Kidney capillary endothelial cell (primary cell): Measurements from ENCODE around the gene ANKRD30A.
"Not testable (repeated sequence)": the region's sequence is repeated elsewhere in the genome, so short reads cannot be mapped to it uniquely, and the experiment has no call there.

Source experiments
- DNase-seq: peaks from one replicate; pipeline ENCODE4 v3.0.0-alpha.2; 2018; ENCODE audit warnings: low spot score

ANKRD30A gene, protein sequence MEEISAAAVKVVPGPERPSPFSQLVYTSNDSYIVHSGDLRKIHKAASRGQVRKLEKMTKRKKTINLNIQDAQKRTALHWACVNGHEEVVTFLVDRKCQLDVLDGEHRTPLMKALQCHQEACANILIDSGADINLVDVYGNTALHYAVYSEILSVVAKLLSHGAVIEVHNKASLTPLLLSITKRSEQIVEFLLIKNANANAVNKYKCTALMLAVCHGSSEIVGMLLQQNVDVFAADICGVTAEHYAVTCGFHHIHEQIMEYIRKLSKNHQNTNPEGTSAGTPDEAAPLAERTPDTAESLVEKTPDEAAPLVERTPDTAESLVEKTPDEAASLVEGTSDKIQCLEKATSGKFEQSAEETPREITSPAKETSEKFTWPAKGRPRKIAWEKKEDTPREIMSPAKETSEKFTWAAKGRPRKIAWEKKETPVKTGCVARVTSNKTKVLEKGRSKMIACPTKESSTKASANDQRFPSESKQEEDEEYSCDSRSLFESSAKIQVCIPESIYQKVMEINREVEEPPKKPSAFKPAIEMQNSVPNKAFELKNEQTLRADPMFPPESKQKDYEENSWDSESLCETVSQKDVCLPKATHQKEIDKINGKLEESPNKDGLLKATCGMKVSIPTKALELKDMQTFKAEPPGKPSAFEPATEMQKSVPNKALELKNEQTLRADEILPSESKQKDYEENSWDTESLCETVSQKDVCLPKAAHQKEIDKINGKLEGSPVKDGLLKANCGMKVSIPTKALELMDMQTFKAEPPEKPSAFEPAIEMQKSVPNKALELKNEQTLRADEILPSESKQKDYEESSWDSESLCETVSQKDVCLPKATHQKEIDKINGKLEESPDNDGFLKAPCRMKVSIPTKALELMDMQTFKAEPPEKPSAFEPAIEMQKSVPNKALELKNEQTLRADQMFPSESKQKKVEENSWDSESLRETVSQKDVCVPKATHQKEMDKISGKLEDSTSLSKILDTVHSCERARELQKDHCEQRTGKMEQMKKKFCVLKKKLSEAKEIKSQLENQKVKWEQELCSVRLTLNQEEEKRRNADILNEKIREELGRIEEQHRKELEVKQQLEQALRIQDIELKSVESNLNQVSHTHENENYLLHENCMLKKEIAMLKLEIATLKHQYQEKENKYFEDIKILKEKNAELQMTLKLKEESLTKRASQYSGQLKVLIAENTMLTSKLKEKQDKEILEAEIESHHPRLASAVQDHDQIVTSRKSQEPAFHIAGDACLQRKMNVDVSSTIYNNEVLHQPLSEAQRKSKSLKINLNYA (N-terminal part only)

GRCh38 chr10:37125191-37125732 lies at the start of gene ANKRD30A:
ANKRD30A (plus strand) TSS chr10:37125598; CDS start chr10:37125788, 190 bp downstream.
- no peak for DNase-seq

DNA sequence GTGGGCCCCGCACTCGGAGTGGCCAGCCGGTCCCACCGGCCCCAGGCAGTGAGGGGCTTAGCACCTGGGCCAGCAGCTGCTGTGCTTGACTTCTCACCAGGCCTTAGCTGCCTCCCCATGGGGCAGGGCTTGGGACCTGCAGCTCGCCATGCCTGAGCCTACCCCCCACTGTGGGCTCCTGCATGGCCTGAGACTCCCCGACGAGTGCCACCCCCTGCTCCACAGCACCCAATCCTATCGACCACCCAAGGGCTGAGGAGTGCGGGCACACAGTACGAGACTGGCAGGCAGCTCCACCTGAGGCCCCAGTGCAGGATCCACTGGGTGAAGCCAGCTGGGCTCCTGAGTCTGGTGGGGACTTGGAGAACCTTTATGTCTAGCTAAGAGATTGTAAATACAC lies 49.3 kb upstream of the ANKRD30A start:
- DNase-seq = not testable (repeated sequence)

DNA sequence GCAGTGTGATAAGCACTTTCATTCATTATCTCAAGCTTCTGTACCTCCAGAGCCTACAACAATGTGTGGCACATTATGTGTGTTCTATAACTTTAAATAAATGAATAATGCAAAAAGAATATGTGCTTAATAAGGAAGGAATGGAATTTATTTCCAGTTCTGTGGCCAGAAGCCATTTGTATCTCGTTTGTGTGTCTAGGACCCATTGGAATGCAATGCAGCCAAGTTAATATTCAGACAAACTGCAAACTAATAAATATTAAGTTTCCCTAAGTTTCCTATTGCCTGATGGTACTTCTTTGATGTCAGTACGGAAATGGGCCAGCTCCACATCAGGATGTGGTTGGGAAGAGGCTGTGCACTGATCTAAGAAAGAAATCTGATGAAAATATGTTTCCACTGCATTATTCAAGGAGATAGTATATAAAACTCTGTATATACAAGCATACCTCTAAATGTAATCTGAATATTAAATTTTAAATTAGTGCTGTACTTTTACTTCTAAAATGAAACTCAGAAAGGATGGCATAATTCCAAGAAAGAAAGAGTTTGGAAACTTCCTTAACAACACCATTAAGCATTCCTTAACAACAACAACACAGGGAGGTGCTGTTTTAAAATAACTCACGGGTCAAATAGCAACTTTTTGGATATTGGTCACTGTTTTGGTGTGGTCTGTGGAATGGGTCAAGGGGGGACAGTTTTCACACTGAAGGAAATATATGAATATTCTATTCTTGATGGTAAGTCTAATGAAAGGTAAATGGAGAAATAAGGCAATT lies 29.4 kb upstream of the ANKRD30A start:
- DNase-seq = no peak

DNA sequence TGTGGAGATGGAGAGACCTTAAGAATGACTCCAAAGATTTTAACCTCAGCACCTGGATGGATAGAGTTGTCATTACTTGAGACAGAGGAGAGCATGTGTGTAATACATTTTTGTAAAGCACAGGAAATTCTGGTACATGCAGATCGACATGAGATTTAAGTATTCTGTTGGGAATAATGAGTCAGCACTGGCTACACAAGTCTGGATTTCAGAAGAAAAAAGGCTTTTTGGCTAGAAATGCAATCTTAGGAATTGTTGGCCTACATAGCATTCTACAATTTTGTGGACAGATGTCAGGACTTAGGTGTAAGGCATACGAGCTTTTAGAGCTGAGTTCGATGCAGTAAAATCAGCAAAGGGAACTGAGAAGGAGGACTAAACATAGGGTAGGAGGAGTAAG lies 24.1 kb upstream of the ANKRD30A start:
- no peak for DNase-seq

DNA sequence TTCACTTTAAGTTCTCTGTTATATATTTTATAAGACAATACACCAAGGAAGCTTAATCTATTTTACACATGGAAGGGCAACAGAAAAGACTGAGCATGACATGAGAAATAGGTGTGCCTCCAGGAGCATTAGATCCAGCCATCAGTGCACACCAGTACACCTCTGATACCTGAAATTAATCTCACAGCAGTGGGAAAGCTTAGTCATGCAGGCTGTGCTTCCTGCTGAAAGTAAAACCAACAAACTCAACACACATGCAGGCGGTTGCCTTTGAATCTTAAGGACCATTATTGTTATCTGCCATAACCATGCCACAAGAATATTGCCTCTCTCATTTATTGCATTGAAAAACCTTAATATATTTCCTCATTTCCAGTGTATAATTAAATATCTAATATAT lies 16.4 kb upstream of the ANKRD30A start:
- no peak for DNase-seq

GRCh38 chr10:37124532-37124931 lies 866 bp upstream of the ANKRD30A start:
- DNase-seq = no peak

DNA sequence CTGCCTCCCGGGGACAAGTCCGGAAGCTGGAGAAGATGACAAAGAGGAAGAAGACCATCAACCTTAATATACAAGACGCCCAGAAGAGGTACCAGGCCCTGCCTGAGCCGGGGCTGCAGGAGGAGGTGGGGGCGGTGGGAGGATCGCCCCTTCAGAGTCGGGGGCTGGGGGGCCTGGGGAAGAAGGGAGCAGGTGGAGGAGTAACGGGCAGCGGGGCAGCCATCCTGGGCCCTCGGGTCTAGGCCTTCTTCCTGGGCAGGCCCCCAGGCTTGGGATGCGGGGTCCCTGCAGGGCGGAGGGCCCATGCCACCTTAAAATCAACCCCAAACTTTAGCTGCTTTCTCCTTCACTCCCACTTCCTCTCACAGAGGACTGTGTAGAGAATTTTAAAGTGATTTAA lies 523 bp downstream of the ANKRD30A start:
- DNase-seq = no peak

DNA sequence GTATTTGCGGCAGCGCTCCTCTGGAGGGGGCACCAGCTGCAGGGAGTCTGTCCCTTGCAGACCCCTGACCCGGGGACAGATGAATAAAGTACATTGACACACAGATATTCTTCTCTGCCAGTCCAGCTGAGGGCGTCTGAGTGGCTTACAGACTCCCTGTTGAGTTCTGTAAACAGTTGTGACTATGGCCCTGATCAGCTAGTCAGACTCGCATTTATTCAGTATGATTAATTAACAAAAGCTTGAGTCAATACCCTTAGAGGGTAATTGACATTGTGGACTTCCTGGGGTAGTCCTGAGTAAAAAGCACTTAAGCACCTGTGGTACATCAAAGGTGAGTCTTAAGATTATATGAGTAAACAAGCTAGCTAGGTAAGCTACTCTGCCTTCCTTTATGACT lies 21.0 kb downstream of the ANKRD30A start:
- no peak for DNase-seq

DNA sequence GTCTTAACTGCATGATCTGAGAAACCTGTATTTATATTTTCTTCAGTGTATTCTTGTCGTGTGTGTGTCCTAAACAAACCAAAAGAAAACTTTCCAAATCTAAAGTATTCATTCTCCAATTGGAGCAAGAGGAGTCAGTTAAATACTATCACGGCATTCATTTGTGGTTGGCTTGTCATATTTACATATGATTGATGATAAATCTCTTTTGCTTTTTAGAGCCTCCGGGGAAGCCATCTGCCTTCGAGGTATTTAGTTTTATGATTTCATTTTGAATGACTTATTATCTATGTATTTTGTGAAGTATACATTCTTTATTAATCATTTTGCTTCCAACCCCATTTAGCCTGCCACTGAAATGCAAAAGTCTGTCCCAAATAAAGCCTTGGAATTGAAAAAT lies 37.0 kb downstream of the ANKRD30A start:
- DNase-seq = not testable (repeated sequence)

DNA sequence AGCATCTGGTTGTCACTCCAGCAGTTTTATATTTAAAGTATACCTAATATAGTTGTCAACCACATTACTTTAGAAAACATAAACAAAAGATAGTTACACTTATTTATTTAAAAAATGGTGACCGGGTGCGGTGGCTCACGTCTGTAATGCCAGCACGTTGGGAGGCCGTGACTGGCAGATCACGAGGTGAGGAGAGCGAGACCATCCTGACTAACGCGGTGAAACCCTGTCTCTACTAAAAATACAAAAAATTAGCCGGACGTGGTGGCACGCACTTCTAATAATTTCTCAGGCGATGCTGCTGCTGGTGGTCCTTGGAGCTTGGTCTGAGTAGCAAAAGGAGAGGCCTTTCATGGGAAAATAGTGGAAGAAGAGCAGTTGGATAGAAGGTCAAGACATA lies 46.5 kb downstream of the ANKRD30A start:
- DNase-seq = not testable (repeated sequence)

DNA sequence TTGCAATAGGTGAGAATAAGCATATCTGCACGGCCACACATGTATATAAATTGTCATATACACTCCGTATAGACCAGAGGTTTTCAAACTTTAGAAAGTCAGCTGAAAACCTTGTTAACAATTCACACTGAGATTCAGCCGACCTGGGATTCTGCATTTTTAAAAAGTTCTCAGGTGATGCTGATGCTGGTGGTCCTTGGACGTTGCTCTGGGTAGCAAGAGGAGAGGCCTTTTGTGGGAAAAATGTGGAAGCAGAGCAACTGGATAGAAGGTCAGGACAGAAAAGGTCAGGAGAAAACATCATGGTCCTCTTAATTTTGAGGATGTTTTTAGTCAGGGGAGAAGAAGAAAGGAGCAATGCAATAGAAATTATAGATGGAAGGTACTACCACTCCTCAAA lies 52.9 kb downstream of the ANKRD30A start:
- DNase-seq = not testable (repeated sequence)

GRCh38 chr10:37182719-37183118 lies 57.3 kb downstream of the ANKRD30A start:
- not testable (repeated sequence) for DNase-seq

DNA sequence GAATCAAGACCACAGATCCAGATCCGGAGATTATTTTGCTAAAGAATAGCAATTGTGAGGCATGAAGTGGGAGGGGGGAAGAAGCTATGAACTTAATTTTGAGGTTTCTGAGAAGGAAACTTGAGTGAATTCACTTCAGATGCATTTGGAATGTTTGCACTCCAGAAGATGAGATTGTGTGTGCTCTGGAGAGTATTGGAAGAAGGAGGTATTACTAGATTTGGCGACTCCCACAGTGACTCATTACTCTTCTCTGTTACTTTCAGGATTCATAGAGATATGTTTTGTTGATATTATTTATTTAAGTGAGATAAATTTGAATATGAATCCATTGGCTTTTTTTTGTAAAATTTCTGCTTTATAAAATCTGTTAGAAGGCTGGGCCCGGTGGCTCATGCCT lies 80.7 kb downstream of the ANKRD30A start:
- DNase-seq = no peak

- no peak for DNase-seq
These were observed 95.5 kb downstream of the ANKRD30A start for GRCh38 chr10:37220866-37221265.

GRCh38 chr10:37222046-37222445 lies 96.6 kb downstream of the ANKRD30A start:
- no peak for DNase-seq

GRCh38 chr10:37225163-37225562 lies 99.8 kb downstream of the ANKRD30A start:
- DNase-seq = no peak

DNA sequence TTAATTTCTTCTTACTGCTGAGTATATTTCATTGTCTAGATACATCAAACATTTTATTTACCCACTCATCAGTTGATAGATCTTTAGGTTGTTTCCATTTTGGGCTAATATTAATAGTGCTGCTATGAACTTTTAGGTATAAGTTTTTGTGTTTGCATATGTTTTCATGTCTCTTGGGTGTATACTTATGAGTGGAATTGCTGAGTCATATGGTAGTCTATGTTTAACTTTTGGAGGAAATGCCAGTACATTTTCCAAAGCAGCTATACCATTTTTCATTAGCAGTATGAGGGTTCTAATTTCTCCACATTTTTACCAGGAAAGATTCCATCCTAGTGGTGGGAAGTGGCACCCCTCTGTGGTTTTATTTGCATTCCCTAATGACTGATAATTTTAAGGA lies 101.1 kb downstream of the ANKRD30A start:
- no peak for DNase-seq

GRCh38 chr10:37234692-37235091 lies 109.3 kb downstream of the ANKRD30A start:
- no peak for DNase-seq

DNA sequence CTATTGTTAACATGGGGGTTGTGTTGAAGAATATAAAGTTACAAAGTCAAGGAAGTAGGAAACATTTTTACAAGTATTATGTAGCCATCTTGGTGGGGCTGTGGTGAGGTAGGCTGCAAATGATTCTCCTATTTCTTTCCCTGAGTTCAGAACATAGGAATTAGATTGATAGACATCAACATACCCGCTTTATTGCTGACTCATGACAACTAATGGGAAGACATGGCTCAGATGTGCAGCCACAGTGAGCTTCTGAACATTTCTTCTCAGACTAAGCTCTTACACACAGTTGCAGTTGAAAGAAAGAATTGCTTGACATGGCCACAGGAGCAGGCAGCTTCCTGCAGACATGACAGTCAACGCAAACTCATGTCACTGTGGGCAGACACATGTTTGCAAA lies 110.7 kb downstream of the ANKRD30A start:
- no peak for DNase-seq

- DNase-seq = no peak
These were observed 114.8 kb downstream of the ANKRD30A start for GRCh38 chr10:37240223-37240622.

DNA sequence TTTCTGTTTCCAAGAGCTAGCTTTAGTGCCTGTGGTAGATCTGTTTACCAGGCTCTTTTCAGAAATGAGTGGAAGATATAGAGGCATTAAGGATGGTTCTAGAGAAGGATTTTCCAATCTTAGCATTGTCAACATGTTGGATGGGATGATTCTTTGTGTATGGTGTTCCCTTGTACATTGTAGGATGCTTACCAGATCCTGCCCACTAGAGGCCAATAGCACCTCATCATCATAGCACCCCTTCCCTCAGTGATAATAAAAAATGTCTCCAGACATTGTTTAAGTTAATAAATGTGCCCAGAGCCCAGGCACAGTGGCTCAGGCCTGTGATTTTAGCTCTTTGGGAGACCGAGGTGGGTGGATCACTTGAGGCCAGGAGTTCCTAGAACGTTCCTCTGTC lies 121.2 kb downstream of the ANKRD30A start:
- DNase-seq = no peak
